ENCODE measurements around the gene EPHA3.

EPHA3 gene

DNA sequence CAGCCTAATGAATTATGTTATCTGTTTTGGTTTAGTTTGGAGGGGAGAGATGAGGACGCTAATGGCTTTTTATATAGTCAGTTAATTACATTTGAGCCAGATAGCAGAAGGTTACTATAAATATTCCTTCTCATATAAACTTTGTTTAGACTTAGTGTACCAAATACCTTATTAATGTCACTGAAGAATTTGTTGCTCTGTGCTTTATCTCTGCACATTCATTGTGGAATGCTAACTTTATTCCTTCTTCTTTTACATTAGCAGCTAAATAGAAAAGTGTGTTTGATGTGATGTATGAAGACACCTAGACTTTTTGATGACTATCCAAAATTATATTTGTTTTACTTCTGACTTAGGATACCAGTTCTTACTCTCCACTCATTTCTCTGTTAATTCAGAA is 105.2 kb downstream of the EPHA3 start:
- in situ Hi-C loops (cut with MboI; ENCODE audit: low pct_unique_long_range_greater_than_20kb, low sequenced_read_pairs, unreplicated experiment), result no loop called here
- no peak for DNase-seq (ENCODE audit: low spot score)
- TF ChIP-seq, protein P1, sequence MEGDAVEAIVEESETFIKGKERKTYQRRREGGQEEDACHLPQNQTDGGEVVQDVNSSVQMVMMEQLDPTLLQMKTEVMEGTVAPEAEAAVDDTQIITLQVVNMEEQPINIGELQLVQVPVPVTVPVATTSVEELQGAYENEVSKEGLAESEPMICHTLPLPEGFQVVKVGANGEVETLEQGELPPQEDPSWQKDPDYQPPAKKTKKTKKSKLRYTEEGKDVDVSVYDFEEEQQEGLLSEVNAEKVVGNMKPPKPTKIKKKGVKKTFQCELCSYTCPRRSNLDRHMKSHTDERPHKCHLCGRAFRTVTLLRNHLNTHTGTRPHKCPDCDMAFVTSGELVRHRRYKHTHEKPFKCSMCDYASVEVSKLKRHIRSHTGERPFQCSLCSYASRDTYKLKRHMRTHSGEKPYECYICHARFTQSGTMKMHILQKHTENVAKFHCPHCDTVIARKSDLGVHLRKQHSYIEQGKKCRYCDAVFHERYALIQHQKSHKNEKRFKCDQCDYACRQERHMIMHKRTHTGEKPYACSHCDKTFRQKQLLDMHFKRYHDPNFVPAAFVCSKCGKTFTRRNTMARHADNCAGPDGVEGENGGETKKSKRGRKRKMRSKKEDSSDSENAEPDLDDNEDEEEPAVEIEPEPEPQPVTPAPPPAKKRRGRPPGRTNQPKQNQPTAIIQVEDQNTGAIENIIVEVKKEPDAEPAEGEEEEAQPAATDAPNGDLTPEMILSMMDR (IDR thresholded peaks at IDR 0.05; ENCODE audit: extremely low read depth, insufficient read depth, missing control alignments), result no peak

DNA sequence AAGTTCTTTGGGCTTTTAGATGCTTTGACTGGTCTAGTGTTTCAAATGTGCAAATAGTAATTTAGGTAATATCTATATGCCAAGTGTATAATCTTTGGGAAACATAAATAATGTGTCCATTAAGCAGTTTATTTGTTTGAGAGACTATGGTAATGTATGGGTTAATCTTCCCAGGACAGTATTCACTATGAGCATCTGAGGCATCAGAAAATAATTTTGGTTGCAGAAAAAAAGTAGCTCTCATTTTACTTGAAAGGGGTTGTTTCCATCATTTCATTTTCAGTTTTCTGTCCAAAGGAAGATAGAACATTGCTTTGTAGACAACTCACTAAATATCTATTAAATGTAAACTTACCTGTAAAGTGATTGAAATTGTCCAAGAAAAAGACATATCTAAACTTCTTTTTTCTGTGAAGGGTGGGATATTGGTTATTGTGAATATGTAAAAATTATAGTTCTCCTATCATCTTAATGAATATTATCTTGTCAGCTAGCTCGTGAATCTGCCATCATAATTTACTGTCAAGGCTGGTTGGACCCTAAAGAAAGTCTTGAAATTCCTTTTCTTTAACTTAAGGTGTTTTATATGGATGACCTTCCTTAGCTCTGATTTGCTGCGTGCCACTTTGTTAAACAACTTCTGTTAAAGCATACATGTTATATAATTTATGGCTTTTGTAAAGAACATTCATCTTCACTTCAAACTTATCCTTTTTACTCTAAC is 108.8 kb downstream of the EPHA3 start:
- in situ Hi-C loops (cut with MboI; ENCODE audit: low pct_unique_long_range_greater_than_20kb, low sequenced_read_pairs, unreplicated experiment), result no loop called here
- no peak for DNase-seq (ENCODE audit: low spot score)
- TF ChIP-seq, protein P1 (IDR thresholded peaks at IDR 0.05; ENCODE audit: extremely low read depth, insufficient read depth, missing control alignments), result no peak

DNA sequence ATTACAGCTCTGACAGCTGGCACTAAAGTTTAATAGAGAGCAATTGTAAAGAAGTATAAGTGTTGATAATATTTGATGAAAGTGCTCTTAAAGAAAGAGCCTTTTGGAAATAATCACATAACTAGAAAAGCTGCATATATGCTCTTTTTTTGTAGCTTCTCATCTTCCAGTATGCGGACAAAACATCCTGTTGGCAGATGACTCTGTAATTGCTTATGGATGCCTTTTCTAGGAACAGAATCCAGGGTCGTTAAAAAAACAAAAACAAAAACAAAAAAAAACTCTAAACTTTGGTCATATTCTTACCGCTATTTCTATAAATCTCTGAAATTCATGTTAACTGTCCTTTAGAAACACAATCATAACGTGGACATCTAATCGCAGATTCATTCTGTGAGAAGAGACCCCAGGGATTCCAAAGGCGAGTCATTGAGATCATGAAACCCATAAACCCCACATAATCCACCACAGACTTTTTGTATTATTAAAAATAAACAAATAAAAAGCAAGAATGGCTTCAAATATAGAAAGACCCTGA is 109.8 kb downstream of the EPHA3 start:
- in situ Hi-C loops (cut with MboI; ENCODE audit: low pct_unique_long_range_greater_than_20kb, low sequenced_read_pairs, unreplicated experiment), result no loop called here
- TF ChIP-seq, protein P1 (IDR thresholded peaks at IDR 0.05; ENCODE audit: extremely low read depth, insufficient read depth, missing control alignments), result no peak
- DNase-seq (ENCODE audit: low spot score), result no peak

GRCh38 chr3:89221924-89222323 is 114.5 kb downstream of the EPHA3 start:
- TF ChIP-seq, protein P1 (IDR thresholded peaks at IDR 0.05; ENCODE audit: extremely low read depth, insufficient read depth, missing control alignments), result no peak
- in situ Hi-C loops (cut with MboI; ENCODE audit: low pct_unique_long_range_greater_than_20kb, low sequenced_read_pairs, unreplicated experiment), result no loop called here
- DNase-seq (ENCODE audit: low spot score), result no peak

DNA sequence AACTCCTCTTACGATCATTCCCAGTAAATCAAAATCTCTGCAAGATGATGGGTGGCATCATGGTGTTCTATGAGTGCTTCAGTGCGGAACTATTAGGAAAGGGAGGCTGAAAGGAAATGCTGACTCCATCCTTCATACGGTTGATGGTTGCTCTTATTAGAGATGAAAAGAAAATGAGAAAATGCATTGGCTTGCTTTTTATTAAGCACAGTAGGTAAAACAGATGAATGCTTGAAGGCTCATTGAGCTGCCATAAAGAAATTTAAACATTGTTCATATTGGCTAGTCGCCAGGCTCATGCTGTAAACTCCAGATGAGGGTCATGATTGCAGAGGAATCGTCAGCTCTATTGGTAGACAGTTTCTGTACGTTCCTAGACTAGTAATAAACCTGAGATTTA is 115.8 kb downstream of the EPHA3 start:
- no peak for DNase-seq (ENCODE audit: low spot score)
- in situ Hi-C loops (cut with MboI; ENCODE audit: low pct_unique_long_range_greater_than_20kb, low sequenced_read_pairs, unreplicated experiment), result no loop called here
- TF ChIP-seq, protein P1 (IDR thresholded peaks at IDR 0.05; ENCODE audit: extremely low read depth, insufficient read depth, missing control alignments), result no peak

GRCh38 chr3:89227218-89227617 is 119.8 kb downstream of the EPHA3 start:
- DNase-seq (ENCODE audit: low spot score), result no peak
- TF ChIP-seq, protein P1 (IDR thresholded peaks at IDR 0.05; ENCODE audit: extremely low read depth, insufficient read depth, missing control alignments), result no peak
- in situ Hi-C loops (cut with MboI; ENCODE audit: low pct_unique_long_range_greater_than_20kb, low sequenced_read_pairs, unreplicated experiment), result no loop called here

All from GM13977 (cell line).